Activated CD4-positive, alpha-beta memory T cell treated with anti-CD3 and anti-CD28 coated beads, Interleukin-2, amount 10 ng/mL, durations not matched to agents 7 days and 5 days (primary cell): ENCODE data around the gene P2RY6. TPM values are rescaled to one million over a fixed set of nuclear protein-coding genes. Genes with fewer than 3 reads are reported as not detected.

Experiments used
- CTCF ChIA-PET: fragments of 350-600 bp; sonication (Branson Sonifier 250); formaldehyde crosslinking; loops from one replicate; lab custom pipeline; 2021; ENCODE audit warnings: antibody characterized with exemption, inconsistent platforms; lab: Charles Lee
- POLR2A ChIA-PET: fragments of 350-600 bp; sonication (Branson Sonifier 250); formaldehyde crosslinking; loops from one replicate; lab custom pipeline; 2021; ENCODE audit warnings: antibody characterized with exemption; lab: Charles Lee
- DNase-seq: peaks from one replicate; pipeline ENCODE4 v3.0.0-alpha.2; 2020
- H3K27ac Mint-ChIP-seq: one replicate; pipeline ENCODE4 v1.8.0; 2021; ENCODE audit warnings: mild to moderate bottlenecking, mixed read lengths
- H3K27me3 Mint-ChIP-seq: one replicate; pipeline ENCODE4 v1.8.0; 2021; ENCODE audit warnings: mixed read lengths
- H3K36me3 Mint-ChIP-seq: one replicate; pipeline ENCODE4 v1.8.0; 2021; ENCODE audit warnings: low read depth, mixed read lengths
- H3K4me1 Mint-ChIP-seq: one replicate; pipeline ENCODE4 v1.8.0; 2021; ENCODE audit warnings: mixed read lengths
- H3K4me3 Mint-ChIP-seq: one replicate; pipeline ENCODE4 v1.8.0; 2021; ENCODE audit warnings: mild to moderate bottlenecking, mixed read lengths
- H3K9me3 Mint-ChIP-seq: one replicate; pipeline ENCODE4 v1.8.0; 2021; ENCODE audit warnings: mixed read lengths
- total RNA-seq, 2 experiments: library from RNA; stranded (reverse); gene quantifications; one replicate each; pipeline ENCODE4 v1.2.3, GENCODE V29; 2021

P2RY6 gene
- total RNA-seq, 2 experiments from 2014 or later: not detected

DNA sequence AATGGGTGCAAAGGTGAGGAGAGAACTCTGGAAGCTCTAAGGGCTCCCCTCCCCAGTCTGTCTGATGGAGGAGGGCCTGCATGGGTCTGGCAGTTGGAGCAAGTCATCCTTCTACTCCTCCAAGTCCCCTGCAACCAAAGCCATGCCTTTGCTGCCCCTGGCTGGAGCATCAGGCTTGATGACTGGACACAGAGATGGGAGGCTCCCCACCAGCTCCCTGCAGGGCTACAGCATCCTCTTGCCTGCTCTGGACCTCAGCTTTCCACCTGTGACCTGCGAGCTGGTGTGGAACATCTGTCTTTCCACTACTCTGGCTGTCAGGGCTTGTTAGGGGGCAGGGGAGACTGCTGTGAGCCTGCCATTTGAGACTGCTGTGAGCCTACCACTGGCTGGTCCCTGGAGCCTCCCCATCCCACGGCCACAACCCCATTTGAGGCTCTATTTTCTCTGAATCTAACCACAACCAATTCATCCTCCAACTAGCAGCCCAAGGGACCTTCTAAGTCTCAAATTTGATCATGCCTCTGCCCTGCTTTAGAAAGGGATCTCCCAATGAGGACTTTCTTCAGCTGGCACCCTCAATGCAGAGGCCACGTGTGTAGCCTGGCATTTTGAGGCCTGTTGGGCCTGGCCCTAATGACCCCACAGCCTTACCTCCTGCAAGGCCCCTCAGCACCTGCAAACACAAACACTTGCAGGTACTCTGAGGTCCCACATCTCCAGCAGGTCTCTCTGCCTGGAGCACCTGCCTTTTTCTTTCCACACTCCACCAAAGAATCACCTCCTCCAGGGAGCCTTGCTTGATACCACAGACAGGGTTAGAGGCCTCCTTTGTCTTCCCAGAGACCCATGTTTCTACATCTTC lies 9.9 kb downstream of the P2RY6 start:
- no peak overlapping the region for H3K4me3 Mint-ChIP-seq
- CTCF ChIA-PET: interaction anchor here (2.2 kb wide), 1 partner anchor 8 kb away, joined by 6 read pairs; no protein-coding TSS in a partner anchor
- peaks cover 13% of the 10 kb centered on the region for H3K4me1 Mint-ChIP-seq
- no peak for DNase-seq
- POLR2A ChIA-PET: interaction anchor here (1.3 kb wide), 1 partner anchor 16 kb away, joined by 3 read pairs; no protein-coding TSS in a partner anchor
- H3K36me3 Mint-ChIP-seq: no peaks in the 10 kb centered on the region
- peaks cover 3% of the 10 kb centered on the region for H3K27me3 Mint-ChIP-seq
- no peaks in the 10 kb centered on the region for H3K9me3 Mint-ChIP-seq
- no peak overlapping the region for H3K27ac Mint-ChIP-seq

DNA sequence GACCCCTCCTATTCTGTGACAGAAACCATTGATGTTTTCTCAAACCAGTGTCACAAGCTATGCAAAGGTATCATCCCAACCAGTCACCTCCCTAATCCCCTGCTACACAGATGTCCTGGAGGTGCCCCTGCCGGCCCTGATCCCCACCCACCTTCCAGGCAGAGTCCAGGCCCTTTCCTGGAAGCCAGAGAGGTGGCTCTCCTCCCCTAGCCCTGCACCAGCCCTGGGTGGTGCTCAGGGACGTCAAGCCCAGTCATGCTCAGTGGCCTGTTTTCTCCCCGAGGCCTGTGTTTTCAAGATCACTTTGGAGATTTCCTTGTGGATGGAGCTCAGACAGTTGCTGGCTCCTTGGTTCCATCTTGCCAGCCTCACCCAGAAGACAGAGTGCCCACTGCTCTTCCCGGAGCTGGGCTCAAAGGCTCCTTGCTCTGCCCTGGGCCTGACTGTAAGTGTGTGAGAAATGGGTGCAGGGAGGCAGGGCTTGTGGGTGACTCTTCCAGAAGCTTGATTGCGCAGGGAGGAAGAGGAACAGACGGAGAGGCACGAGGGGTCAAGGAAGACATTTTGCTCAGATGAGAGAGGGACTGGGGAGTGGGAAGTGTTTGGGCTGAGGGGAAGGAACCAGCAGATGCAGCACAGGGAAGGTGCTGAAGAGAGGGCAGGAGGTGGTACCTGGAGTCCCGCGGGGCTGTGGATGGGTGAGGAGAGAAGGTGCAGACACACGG lies 11.3 kb downstream of the P2RY6 start:
- Mint-ChIP-seq H3K27ac (no peak overlapping the region), H3K27me3 (no peaks in the 10 kb centered on the region), H3K9me3 (no peaks in the 10 kb centered on the region), H3K36me3 (no peaks in the 10 kb centered on the region), H3K4me1 (peaks cover 20% of the 10 kb centered on the region), H3K4me3 (no peak overlapping the region)
- CTCF ChIA-PET: interaction anchor here (1.3 kb wide), 1 partner anchor 11 kb away, joined by 5 read pairs; no protein-coding TSS in a partner anchor
- POLR2A ChIA-PET: interaction anchor here (1.3 kb wide), 1 partner anchor 15 kb away, joined by 3 read pairs; no protein-coding TSS in a partner anchor
- DNase-seq: no peak

DNA sequence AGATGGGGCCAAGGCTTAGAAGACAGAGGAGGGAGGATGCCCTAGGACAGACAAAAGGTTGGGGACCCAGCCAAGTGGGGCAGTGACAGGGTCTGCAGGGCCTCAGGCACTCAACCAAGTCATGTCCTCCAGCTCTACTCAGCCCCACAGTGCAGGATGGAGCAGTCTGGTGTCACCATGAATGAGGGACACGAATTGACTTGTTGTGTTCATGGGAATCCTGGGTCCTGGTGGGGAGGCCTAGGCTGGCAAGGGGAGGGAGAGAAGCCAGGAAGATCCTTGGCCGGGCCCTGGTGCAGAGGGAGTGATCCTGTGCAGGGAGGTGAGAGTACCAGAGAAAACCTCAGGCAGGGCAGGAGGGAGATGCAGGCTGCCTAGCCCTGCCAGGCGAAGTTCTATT lies 12.0 kb downstream of the P2RY6 start:
- Mint-ChIP-seq H3K4me1 (peaks cover 26% of the 10 kb centered on the region), H3K27me3 (no peaks in the 10 kb centered on the region), H3K36me3 (no peaks in the 10 kb centered on the region), H3K4me3 (no peak overlapping the region), H3K27ac (no peak overlapping the region), H3K9me3 (no peaks in the 10 kb centered on the region)
- ChIA-PET CTCF (interaction anchor here (0.7 to 1.3 kb wide), 2 partner anchors 10 to 11 kb away, joined by 3 to 5 read pairs; no protein-coding TSS in a partner anchor), POLR2A (no interaction called here)
- DNase-seq: no peak

DNA sequence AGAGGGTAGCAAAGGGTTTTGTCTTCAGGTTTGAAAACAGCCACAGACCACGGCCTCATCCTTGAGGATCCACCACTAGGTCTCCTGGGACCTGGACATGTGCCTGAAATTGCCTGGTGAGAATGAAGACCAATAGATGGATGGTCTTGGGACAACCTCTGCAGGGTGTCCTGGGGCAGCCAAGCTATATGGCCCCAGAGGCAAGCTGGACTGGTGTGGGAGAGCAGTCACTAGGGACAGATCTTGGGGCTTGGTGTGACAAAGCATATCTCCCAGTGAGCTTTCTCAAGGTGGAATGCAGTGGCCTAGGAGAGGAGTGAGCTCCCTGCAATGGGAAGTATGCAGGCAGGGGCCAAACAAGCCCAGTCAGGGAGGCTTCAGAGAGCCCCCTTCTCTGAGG lies 13.6 kb downstream of the P2RY6 start:
- POLR2A ChIA-PET: no interaction called here
- no peaks in the 10 kb centered on the region for H3K27me3 Mint-ChIP-seq
- no peaks in the 10 kb centered on the region for H3K36me3 Mint-ChIP-seq
- CTCF ChIA-PET: interaction anchor here (0.6 to 1.3 kb wide), 2 partner anchors 65 to 727 kb away, joined by 3 read pairs; no protein-coding TSS in a partner anchor
- H3K4me1 Mint-ChIP-seq: peaks cover 27% of the 10 kb centered on the region
- DNase-seq: no peak
- no peak overlapping the region for H3K4me3 Mint-ChIP-seq
- H3K9me3 Mint-ChIP-seq: no peaks in the 10 kb centered on the region
- H3K27ac Mint-ChIP-seq: no peak overlapping the region

DNA sequence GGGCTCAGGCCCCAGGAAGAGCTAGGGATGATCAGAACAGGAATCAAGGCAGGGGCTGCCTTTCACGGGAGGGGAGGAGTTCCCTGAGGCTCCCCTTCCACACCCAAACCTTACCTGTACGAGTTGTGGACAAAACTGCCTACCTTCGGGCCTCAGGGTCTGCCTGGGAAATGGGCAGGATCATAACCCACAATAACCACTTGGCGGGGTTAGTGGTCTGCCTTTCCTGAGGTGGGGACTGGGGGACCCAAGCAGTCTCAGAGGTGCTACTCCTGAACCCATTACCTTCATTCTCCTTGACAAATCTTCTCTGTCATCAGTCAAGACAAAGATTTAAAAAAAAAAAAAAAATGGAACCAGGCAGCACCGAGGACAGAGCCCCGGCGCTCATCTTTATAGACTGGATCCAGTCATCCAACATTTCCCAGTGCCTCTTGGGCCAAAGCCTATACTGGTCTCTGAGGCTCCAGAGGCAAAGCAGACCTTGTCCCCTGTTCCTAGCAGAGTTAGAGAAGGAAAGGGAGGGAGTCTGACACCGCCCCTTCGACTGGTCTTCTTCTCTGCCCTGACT lies 14.2 kb downstream of the P2RY6 start:
- Mint-ChIP-seq H3K4me3 (no peak overlapping the region), H3K4me1 (peaks cover 24% of the 10 kb centered on the region), H3K27ac (no peak overlapping the region), H3K27me3 (no peaks in the 10 kb centered on the region), H3K36me3 (no peaks in the 10 kb centered on the region), H3K9me3 (no peaks in the 10 kb centered on the region)
- ChIA-PET POLR2A (no interaction called here), CTCF (interaction anchor here (0.6 to 1.3 kb wide), 2 partner anchors 20 to 65 kb away, joined by 3 read pairs; no protein-coding TSS in a partner anchor)
- no peak for DNase-seq

DNA sequence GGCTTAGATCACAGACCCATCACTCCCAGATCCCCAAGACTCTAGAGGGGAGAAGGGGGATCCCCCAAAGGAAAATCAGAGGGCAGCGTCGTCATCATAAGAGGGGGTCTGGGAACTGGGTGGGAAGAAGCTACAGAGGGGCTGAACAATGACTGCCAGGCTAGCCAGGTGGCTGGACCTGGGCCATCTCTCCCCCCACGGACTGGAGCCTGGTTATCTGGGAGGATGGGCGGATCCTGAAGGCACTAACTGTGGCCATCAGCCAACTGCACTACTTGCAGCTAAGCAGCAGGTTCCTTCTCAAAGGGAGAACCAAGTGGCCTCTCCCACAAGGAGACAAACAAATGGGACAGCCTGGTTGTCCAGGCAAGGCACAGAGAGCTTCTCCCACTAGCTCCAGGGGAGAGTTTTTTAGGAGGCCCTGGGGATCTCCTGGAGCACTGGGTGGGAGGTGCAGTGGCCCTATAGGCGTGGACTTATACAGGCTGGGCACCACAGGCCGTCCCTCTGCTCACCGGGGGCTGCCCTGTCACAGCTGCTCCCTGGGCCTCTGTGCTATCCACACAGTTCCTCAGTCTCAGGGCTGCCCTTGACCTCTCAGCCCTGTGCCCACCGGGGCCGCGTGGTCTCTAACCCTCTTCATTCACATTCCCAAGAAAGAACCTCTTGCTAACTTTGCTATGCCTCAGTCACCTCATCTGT lies 15.4 kb downstream of the P2RY6 start:
- no peaks in the 10 kb centered on the region for H3K36me3 Mint-ChIP-seq
- no peak for DNase-seq
- no peak overlapping the region for H3K27ac Mint-ChIP-seq
- H3K4me3 Mint-ChIP-seq: no peak overlapping the region
- POLR2A ChIA-PET: no interaction called here
- no peaks in the 10 kb centered on the region for H3K9me3 Mint-ChIP-seq
- peaks cover 17% of the 10 kb centered on the region for H3K4me1 Mint-ChIP-seq
- no peaks in the 10 kb centered on the region for H3K27me3 Mint-ChIP-seq
- CTCF ChIA-PET: interaction anchor here (0.8 to 2.3 kb wide), 5 partner anchors 15 to 110 kb away, joined by 3 to 4 read pairs (median 4); partner anchors contain the start of gene P2RY6

DNA sequence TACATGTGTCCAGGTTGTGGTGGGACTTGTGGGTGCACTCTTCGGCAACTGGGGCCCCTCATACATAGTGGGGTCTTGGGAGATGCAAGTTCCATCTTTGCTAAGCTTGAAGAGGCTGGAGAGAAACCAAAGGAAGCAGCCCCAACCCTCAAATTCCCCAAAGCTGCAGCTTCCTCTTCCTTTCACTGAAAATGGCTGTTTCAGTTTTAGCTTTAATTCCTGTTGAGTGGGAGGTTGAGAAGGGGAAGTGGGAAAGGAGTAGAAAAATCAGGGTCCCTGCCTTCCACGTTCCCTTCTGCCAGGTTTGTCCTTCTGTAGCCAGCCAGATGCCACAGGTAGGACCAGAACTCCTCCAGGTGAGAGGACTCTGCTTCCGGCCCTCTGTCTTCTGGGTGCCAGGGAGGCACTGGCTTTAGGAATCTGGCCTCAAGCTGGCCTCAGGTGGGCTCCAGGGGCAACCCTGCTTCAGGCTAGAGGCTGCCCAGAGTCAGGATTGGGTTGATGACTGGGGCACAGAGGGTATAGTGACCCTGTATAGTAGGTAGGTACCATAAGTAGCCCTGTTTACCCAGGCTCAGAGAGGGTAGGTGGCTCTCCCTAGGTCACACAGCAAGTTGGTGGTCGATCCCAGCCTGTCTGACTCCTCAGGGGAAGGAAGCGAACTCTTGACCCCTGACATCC lies 16.2 kb downstream of the P2RY6 start:
- Mint-ChIP-seq H3K9me3 (no peaks in the 10 kb centered on the region), H3K4me1 (peaks cover 17% of the 10 kb centered on the region), H3K27me3 (no peaks in the 10 kb centered on the region), H3K27ac (no peak overlapping the region), H3K4me3 (no peak overlapping the region), H3K36me3 (no peaks in the 10 kb centered on the region)
- ChIA-PET CTCF (interaction anchor here (0.8 to 2.3 kb wide), 7 partner anchors 16 to 111 kb away, joined by 3 to 5 read pairs (median 4); partner anchors contain the start of gene P2RY6), POLR2A (no interaction called here)
- no peak for DNase-seq

DNA sequence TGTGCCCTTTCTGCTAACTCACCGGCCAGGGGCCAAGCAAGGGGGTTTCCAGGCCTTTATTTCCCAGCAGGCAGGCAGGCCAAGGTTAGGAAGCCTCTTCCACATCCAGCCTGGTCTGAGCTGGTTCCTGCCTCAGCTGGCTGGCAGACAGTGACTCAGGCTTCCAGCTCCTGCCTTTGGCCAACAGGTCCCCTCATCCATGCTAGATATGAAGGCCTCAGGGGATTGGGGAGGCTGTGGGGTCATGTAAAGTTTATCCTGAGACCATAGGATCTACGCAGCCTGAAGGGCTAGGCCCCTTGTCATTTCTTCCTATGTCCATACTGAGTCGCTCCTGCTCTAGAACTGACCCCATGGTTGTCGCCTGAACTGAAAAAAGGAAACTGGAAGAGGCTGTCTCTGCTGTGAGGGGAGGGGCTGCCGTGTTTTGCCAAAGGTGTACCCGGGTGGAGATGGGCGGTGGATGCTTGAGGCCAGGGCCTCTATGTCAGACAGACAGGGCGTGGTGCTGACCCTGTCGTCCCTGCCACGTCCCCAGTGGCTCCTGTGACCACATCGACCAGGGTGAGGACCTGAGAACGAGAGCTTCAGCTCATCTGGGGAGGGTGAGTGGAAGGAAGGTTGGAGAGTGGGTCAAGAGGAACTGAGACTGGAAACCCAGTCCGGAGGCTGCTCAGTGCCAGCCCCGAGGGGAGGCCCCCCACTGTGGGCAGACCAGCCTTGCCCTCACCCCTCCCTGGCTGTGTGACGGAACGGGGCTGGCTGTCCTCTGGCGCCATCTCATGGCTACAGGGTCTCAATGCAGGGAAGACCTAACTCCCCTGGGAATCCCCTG lies 17.0 kb downstream of the P2RY6 start:
- POLR2A ChIA-PET: no interaction called here
- H3K4me1 Mint-ChIP-seq: peaks cover 17% of the 10 kb centered on the region
- H3K27me3 Mint-ChIP-seq: no peaks in the 10 kb centered on the region
- H3K4me3 Mint-ChIP-seq: no peak overlapping the region
- no peaks in the 10 kb centered on the region for H3K9me3 Mint-ChIP-seq
- CTCF ChIA-PET: interaction anchor here (0.6 to 2.3 kb wide), 12 partner anchors 8 to 111 kb away, joined by 3 to 6 read pairs (median 4); partner anchors contain the start of gene P2RY6
- H3K27ac Mint-ChIP-seq: peak overlapping the region; percentile 32
- no peaks in the 10 kb centered on the region for H3K36me3 Mint-ChIP-seq
- peak; percentile 60 for DNase-seq

DNA sequence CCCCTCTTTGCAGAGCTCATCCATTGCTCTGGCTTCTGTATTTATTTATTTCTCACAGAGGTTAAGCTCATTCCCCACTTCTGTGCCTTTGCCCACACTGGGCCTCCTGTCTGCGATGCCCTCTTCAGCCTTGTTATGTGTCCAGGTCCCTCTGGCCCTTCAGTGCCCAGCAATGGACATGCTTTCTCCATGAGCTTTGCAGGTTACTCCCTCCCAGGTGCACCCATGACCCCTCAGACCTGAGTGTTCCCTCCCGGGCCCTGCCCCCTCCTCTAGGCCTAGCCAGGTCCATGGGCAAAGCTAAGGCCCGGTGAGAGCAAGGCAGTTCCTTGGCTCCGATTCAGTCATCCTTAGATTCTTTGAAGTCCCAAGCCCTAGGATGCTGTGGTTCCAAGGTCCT lies 18.4 kb downstream of the P2RY6 start:
- Mint-ChIP-seq H3K36me3 (no peaks in the 10 kb centered on the region), H3K4me3 (no peak overlapping the region), H3K27ac (no peak overlapping the region), H3K9me3 (no peaks in the 10 kb centered on the region), H3K27me3 (peaks cover 1% of the 10 kb centered on the region), H3K4me1 (peaks cover 17% of the 10 kb centered on the region)
- CTCF ChIA-PET: interaction anchor here (0.8 to 1.7 kb wide), 8 partner anchors 9 to 107 kb away, joined by 3 to 6 read pairs (median 4); no protein-coding TSS in a partner anchor
- no peak for DNase-seq
- POLR2A ChIA-PET: no interaction called here

DNA sequence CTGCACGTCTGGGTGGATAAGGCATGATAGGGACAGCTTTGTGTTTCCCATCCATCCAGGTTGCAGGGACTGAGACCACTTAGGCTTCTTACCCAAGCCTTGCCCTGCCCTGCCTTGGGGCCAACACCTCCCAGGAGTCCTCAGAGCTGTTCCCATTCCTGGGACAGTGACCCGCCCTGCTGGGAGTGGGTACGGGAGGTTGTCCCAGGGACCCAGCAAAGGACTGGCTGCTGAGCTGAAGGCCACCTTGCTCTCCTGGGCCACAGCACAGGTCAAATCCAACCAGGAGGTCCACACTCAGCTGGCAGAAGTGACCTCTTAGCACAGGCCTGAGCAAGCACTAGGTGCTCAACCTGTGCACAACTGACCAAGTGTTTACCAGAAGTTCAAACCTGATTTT lies 19.1 kb downstream of the P2RY6 start:
- POLR2A ChIA-PET: no interaction called here
- H3K27me3 Mint-ChIP-seq: peaks cover 1% of the 10 kb centered on the region
- H3K36me3 Mint-ChIP-seq: no peaks in the 10 kb centered on the region
- no peak overlapping the region for H3K4me3 Mint-ChIP-seq
- no peaks in the 10 kb centered on the region for H3K9me3 Mint-ChIP-seq
- CTCF ChIA-PET: interaction anchor here (0.8 to 1.8 kb wide), 5 partner anchors 11 to 46 kb away, joined by 3 to 6 read pairs (median 3); no protein-coding TSS in a partner anchor
- no peak for DNase-seq
- H3K27ac Mint-ChIP-seq: no peak overlapping the region
- H3K4me1 Mint-ChIP-seq: peaks cover 17% of the 10 kb centered on the region
